ENCODE results near the gene SSPN.

- TF ChIP-seq CREB1 (CRISPR knock-in tag; IDR thresholded peaks at IDR 0.05; ENCODE audit: low read depth) (no peak), CTCF (conservative IDR thresholded peaks at IDR 0.05; ENCODE audit: low read depth in 2 of 2) (no peak), POLR2AphosphoS5 (IDR thresholded peaks at IDR 0.05; ENCODE audit: low read depth) (no peak), ETS1 (IDR thresholded peaks at IDR 0.05) (no peak), REST (IDR thresholded peaks at IDR 0.05; ENCODE audit: unreplicated experiment) (no peak), ZNF462 (CRISPR knock-in tag; IDR thresholded peaks at IDR 0.05) (no peak), EZH2 (IDR thresholded peaks at IDR 0.05; ENCODE audit: low read depth, unreplicated experiment) (no peak), JUNB (IDR thresholded peaks at IDR 0.05; ENCODE audit: unreplicated experiment) (no peak), EZH2phosphoT487 (IDR thresholded peaks at IDR 0.05; ENCODE audit: unreplicated experiment) (no peak), STAT1 (IDR thresholded peaks at IDR 0.05; ENCODE audit: unreplicated experiment) (no peak), NANOG (IDR thresholded peaks at IDR 0.05; ENCODE audit: borderline replicate concordance) (no peak)
Measured at GRCh38 chr12:26205298-26205697, 9.9 kb downstream of the SSPN start.
